Parathyroid adenoma (tissue), 2 donors: Measurements from ENCODE around the gene PLK2.

Experiments used
- H2AFZ ChIP-seq: fragments of 300-600 bp; sonication (generic); one replicate; pipeline ENCODE4 v1.7.0; 2017; ENCODE audit warnings: antibody characterized with exemption, mild to moderate bottlenecking
- H3K27ac ChIP-seq: fragments of 300-600 bp; sonication (generic); one replicate; pipeline ENCODE4 v1.7.0; 2017
- H3K27me3 ChIP-seq: fragments of 300-600 bp; sonication (generic); one replicate; pipeline ENCODE4 v1.7.0; 2017; ENCODE audit warnings: low read length; ENCODE audit not compliant: control insufficient read depth, insufficient read depth
- H3K36me3 ChIP-seq: fragments of 300-600 bp; sonication (generic); one replicate; pipeline ENCODE4 v1.7.0; 2017; ENCODE audit warnings: low read length; ENCODE audit not compliant: control insufficient read depth, insufficient read depth
- H3K4me1 ChIP-seq: fragments of 300-600 bp; sonication (generic); one replicate; pipeline ENCODE4 v1.7.0; 2017; ENCODE audit warnings: control low read depth
- H3K4me2 ChIP-seq: fragments of 300-600 bp; sonication (generic); one replicate; pipeline ENCODE4 v1.7.0; 2017; ENCODE audit warnings: low read length
- H3K4me3 ChIP-seq: fragments of 300-600 bp; sonication (generic); one replicate; pipeline ENCODE4 v1.7.0; 2017; ENCODE audit warnings: low read depth, low read length
- H3K79me2 ChIP-seq: fragments of 300-600 bp; sonication (generic); one replicate; pipeline ENCODE4 v1.7.0; 2017; ENCODE audit warnings: control low read depth
- H3K9ac ChIP-seq: fragments of 300-600 bp; sonication (generic); one replicate; pipeline ENCODE4 v1.7.0; 2017; ENCODE audit warnings: mild to moderate bottlenecking
- H3K9me3 ChIP-seq: fragments of 300-600 bp; sonication (generic); one replicate; pipeline ENCODE4 v1.7.0; 2017; ENCODE audit warnings: low read length; ENCODE audit not compliant: control insufficient read depth
- CTCF ChIP-seq: fragments of 300-600 bp; sonication (generic); IDR thresholded peaks from one replicate; pipeline ENCODE4 v1.7.0; 2017; ENCODE audit warnings: antibody characterized with exemption, mild to moderate bottlenecking
- donor health status: primary hyperparathyroidism.

PLK2 gene

GRCh38 chr5:58481828-58482227 is 21.9 kb upstream of the PLK2 start:
- Histone ChIP-seq H3K4me1 (no peaks in the 10 kb centered on the region), H3K9me3 (no peaks in the 10 kb centered on the region), H2AFZ (no peak overlapping the region), H3K9ac (no peak overlapping the region), H3K4me3 (no peak overlapping the region), H3K27me3 (no peaks in the 10 kb centered on the region), H3K36me3 (no peaks in the 10 kb centered on the region), H3K27ac (no peak overlapping the region), H3K4me2 (no peak overlapping the region), H3K79me2 (no peaks in the 10 kb centered on the region)
- no peak for TF ChIP-seq CTCF

- Histone ChIP-seq H3K9ac (no peak overlapping the region), H3K79me2 (no peaks in the 10 kb centered on the region), H3K4me3 (no peak overlapping the region), H3K27me3 (no peaks in the 10 kb centered on the region), H3K9me3 (no peaks in the 10 kb centered on the region), H3K27ac (no peak overlapping the region), H3K4me2 (no peak overlapping the region), H2AFZ (no peak overlapping the region), H3K36me3 (no peaks in the 10 kb centered on the region), H3K4me1 (no peaks in the 10 kb centered on the region)
- no peak for TF ChIP-seq CTCF
Measured at GRCh38 chr5:58481066-58481676, 21.3 kb upstream of the PLK2 start.

- Histone ChIP-seq H3K27me3 (no peaks in the 10 kb centered on the region), H3K4me2 (no peak overlapping the region), H3K9ac (no peak overlapping the region), H3K27ac (no peak overlapping the region), H2AFZ (no peak overlapping the region), H3K79me2 (no peaks in the 10 kb centered on the region), H3K36me3 (no peaks in the 10 kb centered on the region), H3K4me3 (no peak overlapping the region), H3K9me3 (no peaks in the 10 kb centered on the region), H3K4me1 (no peaks in the 10 kb centered on the region)
- TF ChIP-seq CTCF, result no peak
Measured at GRCh38 chr5:58477760-58478376, 18.0 kb upstream of the PLK2 start.

- H3K9me3 ChIP-seq, result no peaks in the 10 kb centered on the region
- no peaks in the 10 kb centered on the region for H3K27me3 ChIP-seq
- H3K4me1 ChIP-seq, result no peaks in the 10 kb centered on the region
- H3K9ac ChIP-seq, result no peak overlapping the region
- no peaks in the 10 kb centered on the region for H3K36me3 ChIP-seq
- H3K79me2 ChIP-seq, result no peaks in the 10 kb centered on the region
- no peak overlapping the region for H2AFZ ChIP-seq
- no peak overlapping the region for H3K4me3 ChIP-seq
- no peak for TF ChIP-seq CTCF
- no peak overlapping the region for H3K4me2 ChIP-seq
- H3K27ac ChIP-seq, result no peak overlapping the region
Measured at GRCh38 chr5:58475404-58475803, 15.5 kb upstream of the PLK2 start.

- Histone ChIP-seq H3K9me3 (no peaks in the 10 kb centered on the region), H3K4me2 (no peak overlapping the region), H3K27ac (no peak overlapping the region), H3K79me2 (no peaks in the 10 kb centered on the region), H3K36me3 (no peaks in the 10 kb centered on the region), H3K9ac (no peak overlapping the region), H3K27me3 (no peaks in the 10 kb centered on the region), H2AFZ (no peak overlapping the region), H3K4me1 (no peaks in the 10 kb centered on the region), H3K4me3 (no peak overlapping the region)
- TF ChIP-seq CTCF, result no peak
Measured at GRCh38 chr5:58469896-58470295, 10.0 kb upstream of the PLK2 start.
